Aorta (tissue), 5 donors: ENCODE measurements around the gene AUTS2. TPM values are rescaled to one million over a fixed set of nuclear protein-coding genes. Genes with fewer than 3 reads are reported as not detected.
"Not testable (repeated sequence)": the region's sequence is repeated elsewhere in the genome, so short reads cannot be mapped to it uniquely, and the experiment has no call there.

ENCODE experiments used
- ATAC-seq: fragments of 200-7000 bp; cut with Tn5 transposase; one replicate; pipeline ENCODE4 v1.9.1; 2022; ENCODE audit warnings: moderate library complexity; ENCODE audit not compliant: low FRiP score
- DNase-seq, 2 donors: peaks; one replicate each; pipeline ENCODE4 v3.0.0-alpha.2; 2020
- H3K27ac ChIP-seq, 2 donors: one replicate each; pipeline ENCODE4 v1.5.1; 2013; ENCODE audit warnings: low read length in 2 of 2, mild to moderate bottlenecking in 2 of 2, moderate library complexity in 2 of 2, control low read depth in 1 of 2, inconsistent platforms in 1 of 2, low read depth in 1 of 2
- H3K27me3 ChIP-seq, 2 donors: one replicate each; pipeline ENCODE4 v1.6.1; 2013; ENCODE audit warnings: control low read depth in 1 of 2, low read length in 1 of 2, mild to moderate bottlenecking in 1 of 2, moderate library complexity in 1 of 2; ENCODE audit not compliant: insufficient read depth in 2 of 2, control insufficient read depth in 1 of 2
- H3K36me3 ChIP-seq, 2 donors: one replicate each; pipeline ENCODE4 v1.6.1; 2013; ENCODE audit warnings: control low read depth in 1 of 2, low read length in 1 of 2, mild to moderate bottlenecking in 1 of 2; ENCODE audit not compliant: insufficient read depth in 2 of 2, control insufficient read depth in 1 of 2
- H3K4me1 ChIP-seq, 2 donors: one replicate each; pipeline ENCODE4 v1.6.1; 2013; ENCODE audit warnings: low read length in 2 of 2, control low read depth in 1 of 2, mild to moderate bottlenecking in 1 of 2, moderate library complexity in 1 of 2; ENCODE audit not compliant: insufficient read depth in 2 of 2, control insufficient read depth in 1 of 2
- H3K4me3 ChIP-seq, 2 donors: one replicate each; pipeline ENCODE4 v1.5.1; 2013; ENCODE audit warnings: low read length in 2 of 2, control low read depth in 1 of 2, mild to moderate bottlenecking in 1 of 2
- H3K9me3 ChIP-seq: one replicate; pipeline ENCODE4 v1.6.1; 2013; ENCODE audit warnings: mild to moderate bottlenecking, low read length; ENCODE audit not compliant: control insufficient read depth
- WGBS, 2 donors: extraction: QIAGEN DNeasy Blood & Tissue Kit; methylation state at CpG; one replicate each; pipeline ENCODE4 v1.1.7; 2013; 5-methylcytosine and 5-hydroxymethylcytosine counted together
- intact Hi-C, 2 donors: fragments of 100-400 bp; cut with DNase I; formaldehyde crosslinking; loops; one replicate each; pipeline versions ENCODE4 v1.14.2 to v1.15.0; 2022
- polyA plus RNA-seq, 2 donors: library from polyadenylated mRNA; stranded (reverse); fragments of 200-250 nt; gene quantifications; one replicate each; pipeline ENCODE4 v1.2.3, GENCODE V29; 2013
- total RNA-seq, 2 donors: library from RNA; stranded (reverse); fragmentation: NEBNext Ultra II Directional; extraction: Animal tissue kit (Norgen Biotek cat#: 25700); gene quantifications; one replicate each; pipeline ENCODE4 v1.2.1, GENCODE V29; 2021
- donor health status: healthy with polysubstance abuse.
- donor health status: Bipolar disorder and iron deficiency.
- donor health status: DM: no; HTN: no; CAD: no.
- donor health status: DM: no; HTN: no; CAD: no.
- donor health status: DM: yes; HTN: yes; CAD: no.

Gene AUTS2
- total and polyA plus RNA-seq, 4 donors = 3.9 to 102 (median 57.0) TPM

DNA sequence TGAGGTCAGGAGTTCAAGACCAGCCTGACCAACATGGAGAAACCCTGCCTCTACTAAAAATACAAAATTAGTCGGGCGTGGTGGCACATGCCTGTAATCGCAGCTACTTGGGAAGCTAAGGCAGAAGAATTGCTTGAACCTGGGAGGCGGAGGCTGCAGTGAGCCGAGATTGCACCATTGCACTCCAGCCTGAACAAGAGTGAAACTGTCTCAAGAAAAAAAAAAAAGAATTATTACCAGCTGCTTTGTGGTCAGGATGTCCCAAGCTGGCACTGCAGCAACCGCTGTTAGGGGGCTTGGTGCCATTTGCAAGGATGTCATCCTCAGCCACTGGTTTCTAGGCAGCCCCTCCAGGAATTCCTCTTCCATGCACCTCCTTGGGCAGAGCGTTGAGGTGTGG, 996.6 kb downstream of the AUTS2 start:
- ATAC-seq, H3K9me3 ChIP-seq: not testable (repeated sequence)

GRCh38 chr7:70595370-70595754, 997.1 kb downstream of the AUTS2 start:
- 74 to 80% methylated on average over 6 of the region's 6 CpGs for WGBS, 2 donors
- H3K27ac ChIP-seq = no peak overlapping the region
- intact Hi-C loops = loop anchor here in 1 of 2 donors (10.0 kb wide), 1 partner anchor 401 kb away; no protein-coding TSS in a partner anchor

More for the DNA sequence above, 996.6 kb downstream of the AUTS2 start:
- not testable (repeated sequence) for H3K27me3 ChIP-seq, DNase-seq, H3K36me3 ChIP-seq, H3K4me1 ChIP-seq, H3K4me3 ChIP-seq, H3K27ac ChIP-seq
- intact Hi-C loops = loop anchor here in 1 of 2 donors (10.0 kb wide), 1 partner anchor 400 kb away; no protein-coding TSS in a partner anchor
- WGBS, 2 donors = 95% methylated on average over 7 of the region's 7 CpGs

GRCh38 chr7:70595755-70596597, 997.7 kb downstream of the AUTS2 start:
- 2 to 4% methylated on average over 67 to 82 of the region's 82 CpGs for WGBS, 2 donors
- intact Hi-C loops = loop anchor here in 1 of 2 donors (10.0 kb wide), 1 partner anchor 401 kb away; no protein-coding TSS in a partner anchor
- Histone ChIP-seq H3K36me3 (no peaks in the 10 kb centered on the region), H3K27me3 (no peaks in the 10 kb centered on the region), H3K4me3 (peak overlapping the region in 1 of 2 donors; percentile 33), H3K4me1 (no peaks in the 10 kb centered on the region), H3K27ac (no peak overlapping the region), H3K9me3 (no peaks in the 10 kb centered on the region)
- no peak for ATAC-seq
- peak in 1 of 2 donors; percentile 76 for DNase-seq

More at GRCh38 chr7:70595370-70595754, 997.1 kb downstream of the AUTS2 start:
- Histone ChIP-seq H3K27me3 (no peaks in the 10 kb centered on the region), H3K9me3 (no peaks in the 10 kb centered on the region), H3K36me3 (no peaks in the 10 kb centered on the region), H3K4me3 (no peak overlapping the region), H3K4me1 (no peaks in the 10 kb centered on the region)
- ATAC-seq = no peak
- DNase-seq = no peak

DNA sequence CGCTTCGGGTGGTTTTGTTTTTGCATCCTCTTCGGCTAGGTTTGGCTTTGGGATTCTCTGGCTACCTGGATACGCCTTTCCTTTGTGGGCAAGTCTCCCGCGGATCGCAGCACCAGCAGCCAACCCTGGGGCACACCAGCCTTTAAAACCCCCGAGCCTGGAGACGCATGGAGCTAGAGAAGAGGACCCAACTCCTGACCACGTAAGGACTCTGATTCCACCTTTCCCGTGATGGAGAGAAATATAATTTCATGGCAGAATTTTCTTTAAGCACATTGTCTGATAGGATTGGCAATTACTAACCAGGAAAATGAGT, 998.3 kb downstream of the AUTS2 start:
- Histone ChIP-seq H3K36me3 (no peaks in the 10 kb centered on the region), H3K4me1 (no peaks in the 10 kb centered on the region), H3K4me3 (no peak overlapping the region), H3K9me3 (peaks cover 3% of the 10 kb centered on the region), H3K27me3 (no peaks in the 10 kb centered on the region), H3K27ac (no peak overlapping the region)
- no peak for ATAC-seq
- WGBS, 2 donors = 24 to 31% methylated on average over 11 of the region's 11 CpGs
- intact Hi-C loops = loop anchor here in 1 of 2 donors (10.0 kb wide), 1 partner anchor 402 kb away; no protein-coding TSS in a partner anchor
- no peak for DNase-seq

DNA sequence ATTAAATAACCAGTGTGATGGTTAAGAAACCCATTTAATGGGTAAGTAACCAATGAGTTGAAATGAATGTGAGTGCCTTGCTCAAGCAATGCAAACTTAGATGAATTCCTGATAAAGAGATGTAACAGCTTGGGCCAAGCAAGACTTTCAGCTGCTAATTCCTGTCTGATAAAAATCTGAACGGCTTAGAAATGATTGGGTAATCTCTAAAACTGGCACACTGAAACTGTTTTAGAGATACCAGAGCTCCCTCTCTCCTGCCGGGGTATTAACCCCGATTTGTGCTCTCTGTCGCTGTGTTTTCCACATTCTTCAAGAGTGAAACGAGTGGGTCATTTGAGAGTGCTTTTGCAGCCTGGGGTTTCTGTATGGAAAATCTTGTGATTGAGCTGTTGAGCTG, 998.8 kb downstream of the AUTS2 start:
- intact Hi-C loops = loop anchor here in 1 of 2 donors (10.0 kb wide), 1 partner anchor 402 kb away; no protein-coding TSS in a partner anchor
- H3K4me3 ChIP-seq = no peak overlapping the region
- H3K4me1 ChIP-seq = no peaks in the 10 kb centered on the region
- no peak overlapping the region for H3K27ac ChIP-seq
- H3K9me3 ChIP-seq = peaks cover 3% of the 10 kb centered on the region
- H3K27me3 ChIP-seq = no peaks in the 10 kb centered on the region
- ATAC-seq = no peak
- DNase-seq = no peak
- 71 to 74% methylated on average over 5 of the region's 5 CpGs for WGBS, 2 donors
- H3K36me3 ChIP-seq = no peaks in the 10 kb centered on the region

- WGBS, 2 donors = 92 to 93% methylated on average over 2 of the region's 2 CpGs
- Histone ChIP-seq H3K27me3 (no peaks in the 10 kb centered on the region), H3K9me3 (peaks cover 3% of the 10 kb centered on the region), H3K4me3 (no peak overlapping the region), H3K4me1 (no peaks in the 10 kb centered on the region), H3K27ac (no peak overlapping the region), H3K36me3 (no peaks in the 10 kb centered on the region)
- ATAC-seq = no peak
- no peak for DNase-seq
- intact Hi-C loops = loop anchor here in 1 of 2 donors (10.0 kb wide), 1 partner anchor 404 kb away; no protein-coding TSS in a partner anchor
These were observed 1000.7 kb downstream of the AUTS2 start for GRCh38 chr7:70598976-70599375.

DNA sequence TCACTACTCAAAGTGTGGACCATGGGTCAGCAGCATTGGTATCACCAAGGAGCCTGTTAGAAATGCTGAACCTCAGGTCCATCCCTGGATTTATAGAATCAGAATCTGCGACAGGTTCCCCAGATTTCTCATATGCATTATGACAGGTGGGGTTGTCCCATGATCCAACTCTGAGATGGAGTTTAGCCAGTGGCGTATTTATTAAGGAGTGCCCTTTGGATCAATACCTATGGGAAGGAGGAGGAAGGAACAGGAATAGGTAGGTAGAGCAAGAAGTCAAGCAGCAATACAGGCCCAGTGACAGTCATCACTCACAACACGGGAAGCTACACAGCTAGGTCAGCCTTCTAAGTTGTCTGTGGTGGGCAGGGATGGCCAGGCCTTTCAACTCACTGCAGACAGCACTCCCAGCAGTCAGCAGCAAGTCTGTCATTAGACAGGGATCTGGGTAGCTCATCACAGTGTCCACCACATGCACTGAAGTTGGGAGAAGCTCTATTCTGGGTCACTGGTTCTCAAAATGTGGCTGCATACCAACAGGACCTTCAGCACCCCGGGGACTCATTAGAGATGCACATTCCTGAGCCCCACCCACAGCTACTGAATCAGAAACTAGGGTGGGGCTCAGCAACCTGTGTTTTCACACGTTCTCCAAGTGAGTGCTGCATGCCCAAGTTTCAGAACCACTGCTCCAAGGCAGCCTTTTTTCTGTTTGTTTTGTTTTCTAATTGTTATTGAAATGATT, 1001.3 kb downstream of the AUTS2 start:
- no peaks in the 10 kb centered on the region for H3K4me1 ChIP-seq
- intact Hi-C loops = loop anchor here in 1 of 2 donors (10.0 kb wide), 1 partner anchor 405 kb away; no protein-coding TSS in a partner anchor
- no peak for ATAC-seq
- no peak overlapping the region for H3K27ac ChIP-seq
- peaks cover 3% of the 10 kb centered on the region for H3K9me3 ChIP-seq
- H3K36me3 ChIP-seq = no peaks in the 10 kb centered on the region
- DNase-seq = no peak
- H3K4me3 ChIP-seq = no peak overlapping the region
- WGBS, 2 donors = 85 to 90% methylated on average over 5 of the region's 5 CpGs
- H3K27me3 ChIP-seq = no peaks in the 10 kb centered on the region

- 97 to 100% methylated on average over 1 of the region's 1 CpG for WGBS, 2 donors
- DNase-seq (no peak), ATAC-seq (no peak)
- no peaks in the 10 kb centered on the region for H3K4me1 ChIP-seq
- H3K27me3 ChIP-seq = no peaks in the 10 kb centered on the region
- H3K27ac ChIP-seq = no peak overlapping the region
- no peak overlapping the region for H3K4me3 ChIP-seq
- H3K9me3 ChIP-seq = peaks cover 3% of the 10 kb centered on the region
- intact Hi-C loops = no loop called here
- H3K36me3 ChIP-seq = no peaks in the 10 kb centered on the region
These were observed 1002.7 kb downstream of the AUTS2 start for GRCh38 chr7:70600993-70601392.
